Measurements from ENCODE around the gene MBD1.

- TF ChIP-seq CTCF (IDR thresholded peaks at IDR 0.05) (no peak), POLR2A (IDR thresholded peaks at IDR 0.05) (no peak)
These were observed 18.3 kb downstream of the MBD1 start for GRCh38 chr18:50262977-50263376.

Data from right lobe of liver (tissue), 4 donors.